ENCODE results near the gene UCHL3. TPM values are rescaled to one million over a fixed set of nuclear protein-coding genes. Genes with fewer than 3 reads are reported as not detected.

UCHL3 gene
- total and polyA plus RNA-seq, 2 of the 4 experiments (the other 2 are of a cell fraction) = 63.8 to 68.3 TPM

- DNase-seq (no peak), ATAC-seq (ENCODE audit: low read depth) (no peak)
- Histone ChIP-seq H3K27me3 (ENCODE audit: control insufficient read depth, insufficient read depth, low read length) (no peaks in the 10 kb centered on the region), H2BK20ac (ENCODE audit: low read depth, low read length) (no peak overlapping the region; the same call in 1 of the 2 replicates), H2AFZ (replicated peaks; ENCODE audit: low read length, poor library complexity) (no peak overlapping the region), H4K8ac (ENCODE audit: low read depth in 2 of 2, low read length in 2 of 2) (no peak overlapping the region; a peak in 1 of 4 replicates), H3K4me3 (ENCODE audit: insufficient read depth, low read depth, low read length) (no peak overlapping the region), H3K23ac (ENCODE audit: low read depth, low read length) (no peak overlapping the region), H2AK5ac (ENCODE audit: low read depth, low read length) (no peak overlapping the region), H3K9me1 (ENCODE audit: insufficient read depth, low read length) (peaks cover 3% of the 10 kb centered on the region; the same call in 1 of the 2 replicates), H2BK120ac (ENCODE audit: low read depth, low read length) (no peak overlapping the region), H3K27ac (ENCODE audit: insufficient read depth, low read length) (no peak overlapping the region), H4K91ac (ENCODE audit: insufficient read depth, low read depth, low read length) (no peak overlapping the region), H3K79me1 (ENCODE audit: low read depth in 1 of 2, low read length in 2 of 2) (peaks cover 6 to 25% of the 10 kb centered on the region in 2 experiments; a peak in 2 of 4 replicates), H3K9me3 (ENCODE audit: control insufficient read depth, insufficient read depth, low read length) (no peaks in the 10 kb centered on the region), H3K14ac (replicated peaks; ENCODE audit: low read depth, low read length) (0 out of 2 replicates have a peak overlapping the region, but pooled peaks have one; percentile 45), H3K56ac (ENCODE audit: extremely low read depth, insufficient read depth, low read length) (no peak overlapping the region), H3K9ac (ENCODE audit: low read depth, low read length) (no peak overlapping the region), H3K36me3 (ENCODE audit: control insufficient read depth, insufficient read depth, low read length) (peaks cover 8% of the 10 kb centered on the region), H4K5ac (ENCODE audit: low read depth, low read length) (peak overlapping the region; percentile 44; the same call in 1 of the 2 replicates), H4K20me1 (ENCODE audit: insufficient read depth, low read length) (no peaks in the 10 kb centered on the region), H3K4me2 (ENCODE audit: low read depth, low read length) (no peak overlapping the region), H3K18ac (ENCODE audit: low read depth, low read length) (peak overlapping the region; percentile 18; the same call in 1 of the 2 replicates), H2BK5ac (ENCODE audit: low read depth, low read length, poor library complexity, severe bottlenecking) (peak overlapping the region; percentile 83), H3K4ac (ENCODE audit: low read depth, low read length) (no peak overlapping the region), H2AK9ac (replicated peaks; ENCODE audit: low read depth, low read length, poor library complexity) (no peak overlapping the region), H2BK15ac (ENCODE audit: low read depth, low read length) (0 out of 3 replicates have a peak overlapping the region, but pooled peaks have one; percentile 20), H3K4me1 (ENCODE audit: control insufficient read depth, insufficient read depth, low read length) (no peaks in the 10 kb centered on the region)
- ChIA-PET CTCF (no interaction called here), POLR2A (ENCODE audit: unreplicated experiment) (no interaction called here)
- intact Hi-C loops (cut with micrococcal nuclease) = no loop called here
- no CpG with 5 or more reads among the region's 2 CpGs for WGBS, 2 experiments (ENCODE audit: extremely low coverage in 2 of 2, insufficient read length in 1 of 2)
- no TSS peak for BruUV-seq (replicated peaks)
- dilution Hi-C loops (cut with HindIII; ENCODE audit: low sequenced_read_pairs, unreplicated experiment) = no loop called here
- in situ Hi-C loops (cut with MboI; ENCODE audit: low sequenced_read_pairs) = loop anchor here (25.0 kb wide), 2 partner anchors 254 to 904 kb away; no protein-coding TSS in a partner anchor
- no peak for TF ChIP-seq MAZ (IDR thresholded peaks at IDR 0.05; ENCODE audit: borderline replicate concordance, low read depth, low read length)
- TF ChIP-seq CHD1 (IDR thresholded peaks at IDR 0.05; ENCODE audit: low read depth, low read length) = no peak
- no peak for TF ChIP-seq RFX5 (IDR thresholded peaks at IDR 0.05; ENCODE audit: low read depth, low read length)
- no peak for TF ChIP-seq SMC3 (IDR thresholded peaks at IDR 0.05; ENCODE audit: low read depth, low read length)
- no peak for TF ChIP-seq MXI1 (IDR thresholded peaks at IDR 0.05; ENCODE audit: borderline replicate concordance, low read depth, low read length)
Observed at GRCh38 chr13:75558145-75558840, 8.7 kb downstream of the UCHL3 start.
